ENCODE data around the gene GJB1. TPM values are rescaled to one million over a fixed set of nuclear protein-coding genes. Genes with fewer than 3 reads are reported as not detected.

GJB1 gene
- total and polyA plus RNA-seq, 2 donors (not counting 1 experiment from before 2014, with no cell fraction given): not detected

GRCh38 chrX:71184803-71185495 lies 38.1 kb upstream of the GJB1 start:
- intact Hi-C loops (cut with micrococcal nuclease): loop anchor here (5.0 kb wide), 1 partner anchor 73 kb away; the partner anchor contains the start of gene IL2RG
- H3K9me3 Mint-ChIP-seq (ENCODE audit: insufficient read depth): no peaks in the 10 kb centered on the region
- Histone ChIP-seq H4K20me1 (ENCODE audit: control insufficient read depth, insufficient read depth, low read length, poor library complexity, severe bottlenecking) (no peaks in the 10 kb centered on the region), H3K9me3 (ENCODE audit: control extremely low read depth in 1 of 3, control insufficient read depth in 2 of 3, insufficient read depth in 1 of 3, low read length in 2 of 3) (no peaks in the 10 kb centered on the region), H2AFZ (ENCODE audit: insufficient read depth, low read depth, low read length, poor library complexity, severe bottlenecking) (no peak overlapping the region), H3K27me3 (replicated peaks in 1 of 4; ENCODE audit: control extremely low read depth in 1 of 4, control insufficient read depth in 3 of 4, insufficient read depth in 4 of 4, low read length in 3 of 4) (no peaks in the 10 kb centered on the region), H3K9ac (ENCODE audit: low read length) (no peak overlapping the region), H3K27ac (ENCODE audit: low read length in 2 of 2) (no peak overlapping the region), H3K36me3 (replicated peaks in 1 of 2; ENCODE audit: control extremely low read depth in 1 of 2, control insufficient read depth in 1 of 2, extremely low read depth in 1 of 2, insufficient read depth in 2 of 2, low read length in 1 of 2) (no peaks in the 10 kb centered on the region), H3K4me2 (replicated peaks; ENCODE audit: low read depth, low read length, poor library complexity, severe bottlenecking) (no peak overlapping the region), H3K79me2 (ENCODE audit: control insufficient read depth, insufficient read depth, low read length) (no peaks in the 10 kb centered on the region), H3K4me1 (ENCODE audit: control insufficient read depth in 2 of 2, insufficient read depth in 2 of 2, low read length in 2 of 2) (peaks cover 5 to 15% of the 10 kb centered on the region in 2 donors), H3K4me3 (ENCODE audit: control extremely low read depth in 1 of 5, extremely low read depth in 1 of 5, insufficient read depth in 1 of 5, low read depth in 2 of 5, low read length in 4 of 5) (no peak overlapping the region)
- peaks cover 12% of the 10 kb centered on the region for H3K4me1 Mint-ChIP-seq
- DNase-seq (no peak), ATAC-seq (ENCODE audit: low read depth) (no peak)
- no peaks in the 10 kb centered on the region for H3K27me3 Mint-ChIP-seq
- CTCF ChIA-PET: no interaction called here
- TF ChIP-seq EZH2 (IDR thresholded peaks at IDR 0.05; ENCODE audit: borderline replicate concordance, insufficient read depth, low read depth, low read length, poor library complexity, severe bottlenecking): no peak
- TF ChIP-seq, protein P1, sequence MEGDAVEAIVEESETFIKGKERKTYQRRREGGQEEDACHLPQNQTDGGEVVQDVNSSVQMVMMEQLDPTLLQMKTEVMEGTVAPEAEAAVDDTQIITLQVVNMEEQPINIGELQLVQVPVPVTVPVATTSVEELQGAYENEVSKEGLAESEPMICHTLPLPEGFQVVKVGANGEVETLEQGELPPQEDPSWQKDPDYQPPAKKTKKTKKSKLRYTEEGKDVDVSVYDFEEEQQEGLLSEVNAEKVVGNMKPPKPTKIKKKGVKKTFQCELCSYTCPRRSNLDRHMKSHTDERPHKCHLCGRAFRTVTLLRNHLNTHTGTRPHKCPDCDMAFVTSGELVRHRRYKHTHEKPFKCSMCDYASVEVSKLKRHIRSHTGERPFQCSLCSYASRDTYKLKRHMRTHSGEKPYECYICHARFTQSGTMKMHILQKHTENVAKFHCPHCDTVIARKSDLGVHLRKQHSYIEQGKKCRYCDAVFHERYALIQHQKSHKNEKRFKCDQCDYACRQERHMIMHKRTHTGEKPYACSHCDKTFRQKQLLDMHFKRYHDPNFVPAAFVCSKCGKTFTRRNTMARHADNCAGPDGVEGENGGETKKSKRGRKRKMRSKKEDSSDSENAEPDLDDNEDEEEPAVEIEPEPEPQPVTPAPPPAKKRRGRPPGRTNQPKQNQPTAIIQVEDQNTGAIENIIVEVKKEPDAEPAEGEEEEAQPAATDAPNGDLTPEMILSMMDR (IDR thresholded peaks at IDR 0.05): no peak
- POLR2A ChIA-PET: no interaction called here
- WGBS (ENCODE audit: insufficient coverage): no CpG with 5 or more reads among the region's 4 CpGs
- H3K27ac Mint-ChIP-seq: peak overlapping the region; percentile 15
- no peak overlapping the region for H3K4me3 Mint-ChIP-seq

DNA sequence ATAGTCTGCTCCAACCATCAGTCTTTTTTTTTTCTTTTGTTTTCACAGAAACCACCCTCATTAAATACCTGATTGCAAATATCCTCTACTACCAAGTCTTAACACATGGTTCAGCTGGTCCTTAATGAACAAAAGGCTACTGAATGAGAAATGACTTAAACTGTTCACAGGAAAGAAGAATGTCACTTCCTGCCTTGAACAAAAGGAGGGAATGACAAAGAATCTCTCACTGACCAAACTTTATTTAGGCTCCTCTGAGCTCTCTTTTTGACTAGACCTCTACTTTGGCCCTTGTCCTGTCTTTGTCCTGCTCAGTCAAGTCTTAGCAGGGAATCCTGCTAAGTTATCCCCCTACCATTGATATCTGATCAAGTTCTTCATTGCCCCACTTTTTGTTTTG lies 31.8 kb upstream of the GJB1 start:
- Histone ChIP-seq H3K4me3 (ENCODE audit: control extremely low read depth in 1 of 5, extremely low read depth in 1 of 5, insufficient read depth in 1 of 5, low read depth in 2 of 5, low read length in 4 of 5) (no peak overlapping the region), H3K4me2 (replicated peaks; ENCODE audit: low read depth, low read length, poor library complexity, severe bottlenecking) (no peak overlapping the region), H3K36me3 (replicated peaks in 1 of 2; ENCODE audit: control extremely low read depth in 1 of 2, control insufficient read depth in 1 of 2, extremely low read depth in 1 of 2, insufficient read depth in 2 of 2, low read length in 1 of 2) (peaks cover 0 to 5% of the 10 kb centered on the region in 2 experiments), H3K4me1 (ENCODE audit: control insufficient read depth in 2 of 2, insufficient read depth in 2 of 2, low read length in 2 of 2) (peaks cover 8% of the 10 kb centered on the region in 2 donors), H3K27me3 (replicated peaks in 1 of 4; ENCODE audit: control extremely low read depth in 1 of 4, control insufficient read depth in 3 of 4, insufficient read depth in 4 of 4, low read length in 3 of 4) (no peaks in the 10 kb centered on the region), H2AFZ (ENCODE audit: insufficient read depth, low read depth, low read length, poor library complexity, severe bottlenecking) (no peak overlapping the region), H3K27ac (ENCODE audit: low read length in 2 of 2) (no peak overlapping the region), H3K79me2 (ENCODE audit: control insufficient read depth, insufficient read depth, low read length) (peaks cover 29% of the 10 kb centered on the region), H3K9me3 (ENCODE audit: control extremely low read depth in 1 of 3, control insufficient read depth in 2 of 3, insufficient read depth in 1 of 3, low read length in 2 of 3) (no peaks in the 10 kb centered on the region), H4K20me1 (ENCODE audit: control insufficient read depth, insufficient read depth, low read length, poor library complexity, severe bottlenecking) (no peaks in the 10 kb centered on the region), H3K9ac (ENCODE audit: low read length) (no peak overlapping the region)
- intact Hi-C loops (cut with micrococcal nuclease): loop anchor here (10.0 kb wide), 1 partner anchor 344 kb away; the partner anchor contains the start of gene OGT
- ATAC-seq (ENCODE audit: low read depth): no peak
- no peak for DNase-seq
- no peak overlapping the region for H3K27ac Mint-ChIP-seq
- no peaks in the 10 kb centered on the region for H3K9me3 Mint-ChIP-seq (ENCODE audit: insufficient read depth)
- H3K4me1 Mint-ChIP-seq: peaks cover 22% of the 10 kb centered on the region
- POLR2A ChIA-PET: no interaction called here
- CTCF ChIA-PET: no interaction called here
- H3K27me3 Mint-ChIP-seq: no peaks in the 10 kb centered on the region
- TF ChIP-seq EZH2 (IDR thresholded peaks at IDR 0.05; ENCODE audit: borderline replicate concordance, insufficient read depth, low read depth, low read length, poor library complexity, severe bottlenecking): no peak
- TF ChIP-seq, protein P1 (IDR thresholded peaks at IDR 0.05): no peak
- H3K4me3 Mint-ChIP-seq: no peak overlapping the region
